NCI-H748 treated with DMSO at 0.1 percent for 48 hours (cell line): ENCODE measurements around the gene CHD2.

Experiments used
- DNase-seq: peaks from one replicate; lab custom pipeline; 2025; lab: John Stamatoyannopoulos, UW

Gene CHD2

GRCh38 chr15:92960996-92961681, 61.0 kb downstream of the CHD2 start:
- DNase-seq, result no peak

DNA sequence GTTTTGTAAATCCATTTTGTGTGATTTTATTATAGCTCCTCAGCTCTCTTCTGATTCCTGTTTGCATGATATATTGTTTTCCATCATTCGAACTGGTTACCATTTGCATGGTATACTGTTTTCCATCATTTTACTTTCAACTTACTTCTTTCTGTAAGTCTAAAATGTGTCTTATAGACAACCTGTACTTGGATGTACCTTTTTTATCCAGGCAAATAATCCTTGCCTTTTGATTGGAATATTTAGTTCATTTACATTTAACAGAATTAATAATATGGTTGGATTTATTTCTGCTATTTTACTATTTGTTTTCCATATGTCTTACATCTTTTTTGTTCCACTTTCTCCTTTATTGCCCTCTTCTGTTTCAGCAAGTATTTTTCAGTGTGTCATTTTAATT, 62.8 kb downstream of the CHD2 start:
- no peak for DNase-seq

DNA sequence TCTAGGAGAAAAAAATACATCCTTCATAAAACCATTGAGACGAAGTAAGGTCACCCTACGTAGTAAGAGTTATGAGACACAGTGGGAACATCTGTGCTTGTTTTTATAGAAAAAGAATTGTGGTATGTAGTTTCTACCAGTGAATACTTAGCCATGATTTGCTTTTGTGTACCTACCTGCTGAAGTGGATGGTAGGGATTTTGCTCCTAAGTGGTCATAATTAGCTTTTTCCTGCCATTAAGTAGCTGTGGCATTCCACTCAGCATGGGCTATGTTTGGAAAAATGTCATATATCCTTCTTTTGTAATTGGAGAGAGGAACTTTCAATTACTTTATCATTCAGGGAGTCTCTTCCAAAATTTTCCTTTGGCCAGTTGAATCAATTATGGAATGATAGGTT, 63.7 kb downstream of the CHD2 start:
- peak; percentile 32 for DNase-seq

GRCh38 chr15:92968926-92969651, 69.0 kb downstream of the CHD2 start:
- no peak for DNase-seq

- DNase-seq, result no peak
Measured at GRCh38 chr15:92970656-92971055, 70.5 kb downstream of the CHD2 start.

DNA sequence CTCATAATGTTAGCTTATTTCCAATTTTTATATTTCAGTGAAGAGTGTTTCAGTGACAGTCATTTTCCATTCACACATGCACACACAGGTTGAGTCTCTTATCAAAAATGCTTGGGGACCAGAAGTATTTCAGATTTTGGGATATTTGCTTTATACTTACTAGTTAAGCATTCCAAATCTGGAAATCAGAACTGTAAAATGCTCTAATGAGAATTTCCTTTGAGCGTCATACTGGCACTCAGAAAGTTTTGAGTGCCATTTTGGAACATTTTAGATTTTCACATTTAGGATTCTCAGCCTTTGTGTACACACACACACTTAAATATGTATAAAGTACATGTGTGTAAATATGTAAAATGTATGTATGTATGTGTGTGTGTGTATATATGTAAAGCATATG, 71.0 kb downstream of the CHD2 start:
- no peak for DNase-seq

DNA sequence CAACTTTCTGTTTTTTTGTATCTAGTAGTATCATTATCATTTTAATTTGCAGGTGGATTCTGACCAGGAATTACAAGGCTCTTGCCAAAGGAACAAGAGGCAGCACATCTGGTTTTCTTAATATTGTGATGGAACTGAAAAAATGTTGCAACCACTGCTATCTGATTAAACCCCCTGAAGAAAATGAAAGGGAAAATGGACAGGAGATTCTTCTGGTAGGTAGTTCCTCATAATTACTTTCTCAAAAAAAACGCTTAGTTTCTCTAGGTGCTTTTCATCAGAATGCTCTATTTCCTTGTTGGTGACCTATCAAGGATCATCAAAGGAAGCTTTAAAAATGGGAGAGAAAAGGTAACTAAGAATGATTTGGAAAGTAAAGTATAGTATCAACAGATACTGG, 71.6 kb downstream of the CHD2 start:
- DNase-seq, result no peak

GRCh38 chr15:92974183-92974915, 74.2 kb downstream of the CHD2 start:
- no peak for DNase-seq

DNA sequence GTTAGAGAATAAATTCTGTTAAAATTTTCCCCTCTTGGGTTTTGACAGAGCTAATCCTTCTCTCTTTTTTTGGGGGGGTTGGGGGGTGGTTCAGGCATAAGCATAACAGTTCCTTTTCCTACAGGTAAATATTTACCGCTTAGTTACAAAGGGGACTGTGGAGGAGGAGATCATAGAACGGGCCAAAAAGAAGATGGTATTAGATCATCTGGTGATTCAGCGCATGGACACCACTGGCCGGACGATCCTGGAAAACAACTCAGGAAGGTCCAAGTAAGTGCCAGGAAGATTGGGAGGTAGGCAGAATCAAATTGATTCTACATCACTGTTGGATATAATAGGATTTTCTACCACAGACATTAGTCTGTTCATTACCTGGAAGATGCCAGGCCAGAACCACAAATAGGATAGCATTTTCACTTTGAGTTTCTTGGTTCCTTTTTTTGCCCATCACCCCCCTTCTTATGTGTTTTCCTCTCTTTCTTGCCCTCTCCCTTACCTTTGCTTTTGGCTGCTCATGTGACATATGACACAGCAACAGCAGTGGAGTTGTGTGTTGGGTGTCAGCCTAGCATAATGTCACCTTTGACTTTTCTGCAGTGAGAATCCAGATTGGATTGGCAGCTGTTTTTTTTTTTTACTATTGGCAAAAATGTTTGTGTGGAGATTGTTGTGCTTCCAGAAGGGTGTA, 79.0 kb downstream of the CHD2 start:
- no peak for DNase-seq

- no peak for DNase-seq
Measured at GRCh38 chr15:92981333-92981732, 81.2 kb downstream of the CHD2 start.

- no peak for DNase-seq
Measured at GRCh38 chr15:92984161-92984560, 84.0 kb downstream of the CHD2 start.

DNA sequence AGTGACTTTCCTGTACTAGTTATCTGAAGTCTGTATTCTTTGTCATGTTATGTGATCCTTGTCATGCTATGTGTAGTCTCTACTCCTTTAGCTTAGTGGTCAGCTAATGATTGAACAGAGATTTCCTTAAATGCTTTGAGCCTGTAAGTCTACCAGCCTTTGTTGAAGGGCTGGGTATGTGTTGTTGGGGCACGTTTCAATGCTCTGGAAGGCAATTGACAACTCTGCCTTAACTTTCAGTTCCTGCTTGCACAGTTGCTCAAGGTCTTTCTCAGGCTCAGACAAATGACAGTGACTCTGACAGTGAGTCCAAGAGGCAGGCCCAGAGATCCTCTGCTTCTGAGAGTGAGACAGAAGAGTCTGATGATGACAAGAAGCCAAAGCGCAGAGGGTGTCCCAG, 89.3 kb downstream of the CHD2 start:
- DNase-seq, result no peak

- DNase-seq, result no peak
Measured at GRCh38 chr15:92990031-92990430, 89.9 kb downstream of the CHD2 start.

DNA sequence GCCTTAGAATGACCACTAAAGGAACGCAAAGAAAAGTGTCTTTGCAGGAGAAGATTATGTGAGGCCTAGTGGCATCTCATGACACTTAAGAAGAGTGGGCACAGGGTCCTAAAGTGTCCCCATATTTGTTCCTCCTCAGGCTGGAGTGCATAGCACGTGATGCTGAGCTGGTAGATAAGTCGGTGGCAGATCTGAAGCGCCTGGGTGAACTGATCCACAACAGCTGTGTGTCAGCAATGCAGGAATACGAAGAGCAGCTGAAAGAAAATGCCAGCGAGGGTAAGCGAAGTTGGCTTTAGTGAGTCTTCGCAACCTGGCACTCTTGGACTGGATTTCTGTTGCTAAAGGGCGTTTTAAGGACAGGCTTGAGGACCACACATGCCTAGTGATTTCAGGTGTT, 92.6 kb downstream of the CHD2 start:
- no peak for DNase-seq

- no peak for DNase-seq
Measured at GRCh38 chr15:92997821-92998220, 97.7 kb downstream of the CHD2 start.

DNA sequence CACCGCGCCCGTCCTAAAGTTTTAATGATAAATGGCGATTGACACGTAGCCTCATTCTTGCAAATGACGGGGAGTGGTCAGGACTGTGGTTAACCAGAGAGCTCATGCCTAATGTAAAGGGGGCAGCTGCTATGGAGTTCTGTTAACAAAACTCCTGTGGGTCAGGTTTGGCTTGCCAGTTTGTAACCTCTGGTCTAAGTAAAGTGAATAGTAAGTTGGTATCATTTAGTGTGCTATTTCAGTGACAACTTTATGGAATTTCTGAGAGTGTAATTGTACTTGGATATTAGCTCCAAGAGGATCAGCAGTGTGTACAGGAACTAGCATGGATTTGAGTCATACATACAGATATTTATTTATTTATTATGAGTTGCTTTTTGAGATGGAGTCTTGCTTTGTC, 101.0 kb downstream of the CHD2 start:
- no peak for DNase-seq

DNA sequence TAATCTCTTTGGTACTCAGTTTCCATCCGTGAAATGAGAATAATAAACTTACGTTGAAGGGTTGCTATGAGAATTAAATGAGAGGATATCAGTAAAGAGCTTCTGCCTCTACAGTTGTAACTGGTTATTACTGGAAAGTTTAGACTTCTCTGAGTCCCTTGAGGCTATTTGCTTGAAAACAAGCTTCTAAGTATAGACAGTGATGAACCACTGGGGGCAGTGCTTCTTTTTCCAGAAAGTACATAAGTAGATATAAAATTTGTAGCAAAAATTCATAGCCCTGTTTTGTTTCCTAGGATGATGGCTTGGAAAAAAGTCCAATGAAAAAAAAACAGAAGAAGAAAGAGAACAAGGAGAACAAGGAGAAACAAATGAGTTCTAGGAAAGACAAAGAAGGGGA, 101.8 kb downstream of the CHD2 start:
- DNase-seq, result no peak

DNA sequence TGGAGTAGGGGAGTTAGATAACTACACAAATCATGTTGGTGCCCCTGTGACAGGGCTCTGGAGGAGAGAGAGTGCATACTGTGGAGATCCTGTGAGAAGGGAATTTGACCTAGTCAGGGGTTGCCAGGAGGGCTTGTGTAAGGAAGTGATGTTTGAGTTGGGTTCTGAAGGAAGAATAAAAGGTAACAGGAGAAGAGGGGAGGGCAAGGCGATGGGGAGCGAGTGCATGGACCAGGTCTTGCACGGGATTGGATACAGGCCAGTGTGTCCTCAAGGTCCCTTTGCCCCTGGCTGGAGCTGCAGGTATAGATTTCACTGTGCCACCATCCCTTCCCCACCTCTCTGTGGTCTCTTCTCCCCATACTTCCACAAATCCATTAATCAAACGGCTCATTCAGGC, 105.0 kb downstream of the CHD2 start:
- DNase-seq, result no peak

GRCh38 chr15:93007994-93008393, 107.9 kb downstream of the CHD2 start:
- DNase-seq, result no peak

- no peak for DNase-seq
Measured at GRCh38 chr15:93012786-93013185, 112.7 kb downstream of the CHD2 start.

DNA sequence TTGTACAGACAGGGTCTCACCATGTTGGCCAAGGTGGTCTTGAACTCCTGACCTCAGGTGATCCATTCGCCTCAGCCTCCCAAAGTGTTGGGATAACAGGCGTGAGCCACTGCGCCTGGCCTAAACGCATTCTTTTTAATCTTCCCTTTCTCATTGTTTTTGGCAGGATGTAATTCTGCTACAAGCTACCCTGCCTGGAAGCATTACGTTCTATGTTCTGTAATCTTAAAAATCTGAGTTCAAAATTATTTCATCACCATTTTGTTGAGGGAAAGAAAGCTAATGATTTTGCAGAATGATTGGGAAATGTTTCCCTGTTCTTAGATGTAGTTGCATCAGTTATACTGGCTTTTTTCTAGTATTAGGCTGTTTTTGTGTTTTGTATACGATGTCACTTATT, 117.4 kb downstream of the CHD2 start:
- DNase-seq, result no peak

- DNase-seq, result no peak
Measured at GRCh38 chr15:93018574-93018973, 118.5 kb downstream of the CHD2 start.

GRCh38 chr15:93019090-93019489, 119.0 kb downstream of the CHD2 start:
- DNase-seq, result no peak
